Activated CD4-positive, alpha-beta T cell treated with anti-CD3 and anti-CD28 coated beads, Interleukin-2, amount 50 U/mL, for 24 hours (primary cell): ENCODE results near the gene MRPS18A.

Source experiments
- DNase-seq, 2 donors: peaks; one replicate each; pipeline ENCODE4 v3.0.0-alpha.2; 2020; ENCODE audit warnings: low read depth in 1 of 2, low spot score in 1 of 2

Gene MRPS18A

GRCh38 chr6:43699564-43700186 is 12.1 kb upstream of the MRPS18A start:
- DNase-seq: no peak

- no peak for DNase-seq
These were observed 11.2 kb upstream of the MRPS18A start for GRCh38 chr6:43698584-43699349.

GRCh38 chr6:43697421-43697820 is 9.8 kb upstream of the MRPS18A start:
- no peak for DNase-seq

- DNase-seq: no peak
These were observed 8.3 kb upstream of the MRPS18A start for GRCh38 chr6:43695967-43696291.

GRCh38 chr6:43695215-43695966 is 7.8 kb upstream of the MRPS18A start:
- no peak for DNase-seq

GRCh38 chr6:43689421-43689820 is 1.8 kb upstream of the MRPS18A start:
- no peak for DNase-seq

GRCh38 chr6:43687079-43687436 is 533 bp downstream of the MRPS18A start:
- no peak for DNase-seq

GRCh38 chr6:43683708-43684455 is 3.7 kb downstream of the MRPS18A start:
- DNase-seq: no peak

- no peak for DNase-seq
These were observed 4.7 kb downstream of the MRPS18A start for GRCh38 chr6:43682724-43683429.

- DNase-seq: no peak
These were observed 6.3 kb downstream of the MRPS18A start for GRCh38 chr6:43681303-43681702.

- DNase-seq: no peak
These were observed 7.0 kb downstream of the MRPS18A start for GRCh38 chr6:43680308-43681200.

- no peak for DNase-seq
These were observed 8.5 kb downstream of the MRPS18A start for GRCh38 chr6:43679057-43679456.

- DNase-seq: no peak
These were observed 9.2 kb downstream of the MRPS18A start for GRCh38 chr6:43678341-43678740.

GRCh38 chr6:43677759-43678158 is 9.8 kb downstream of the MRPS18A start:
- no peak for DNase-seq

- no peak for DNase-seq
These were observed 10.5 kb downstream of the MRPS18A start for GRCh38 chr6:43676962-43677606.

- no peak for DNase-seq
These were observed 12.7 kb downstream of the MRPS18A start for GRCh38 chr6:43674921-43675320.

- no peak for DNase-seq
These were observed 13.3 kb downstream of the MRPS18A start for GRCh38 chr6:43674291-43674690.

GRCh38 chr6:43673444-43674084 is 14.0 kb downstream of the MRPS18A start:
- DNase-seq: no peak
